Measurements from ENCODE around the gene PRICKLE1.

- TF ChIP-seq POLR2AphosphoS5 (IDR thresholded peaks at IDR 0.05) (no peak), CTCF (IDR thresholded peaks at IDR 0.05; ENCODE audit: poor library complexity, severe bottlenecking) (no peak), RAD21 (conservative IDR thresholded peaks at IDR 0.05) (no peak), EZH2 (IDR thresholded peaks at IDR 0.05; ENCODE audit: borderline replicate concordance, insufficient read depth, low read length, poor library complexity, severe bottlenecking) (no peak), TAF1 (IDR thresholded peaks at IDR 0.05; ENCODE audit: low read depth) (no peak), EP300 (conservative IDR thresholded peaks at IDR 0.05; ENCODE audit: poor library complexity, severe bottlenecking) (no peak), SMC3 (conservative IDR thresholded peaks at IDR 0.05; ENCODE audit: poor library complexity) (no peak), REST (IDR thresholded peaks at IDR 0.05; ENCODE audit: borderline replicate concordance) (no peak)
Observed at GRCh38 chr12:42426746-42427145, 162.8 kb downstream of the PRICKLE1 start.
